Muscle of leg (tissue), 11 donors: ENCODE data around the gene HCFC2. TPM values are rescaled to one million over a fixed set of nuclear protein-coding genes. Genes with fewer than 3 reads are reported as not detected.

ENCODE experiments used
- DNase-seq: peaks from one replicate; pipeline ENCODE4 v3.0.0; 2013
- H3K27ac ChIP-seq: one replicate; pipeline ENCODE4 v1.5.1; 2013; ENCODE audit warnings: mild to moderate bottlenecking, low read length, control low read depth
- H3K27me3 ChIP-seq: one replicate; pipeline ENCODE4 v1.6.1; 2013; ENCODE audit warnings: low read length; ENCODE audit not compliant: control insufficient read depth, insufficient read depth
- H3K36me3 ChIP-seq: one replicate; pipeline ENCODE4 v1.6.1; 2013; ENCODE audit warnings: low read length; ENCODE audit not compliant: control insufficient read depth, insufficient read depth
- H3K4me1 ChIP-seq: one replicate; pipeline ENCODE4 v1.6.1; 2013; ENCODE audit warnings: low read length; ENCODE audit not compliant: control insufficient read depth, insufficient read depth
- H3K4me3 ChIP-seq: one replicate; pipeline ENCODE4 v1.5.1; 2013; ENCODE audit warnings: low read length, control low read depth
- H3K9me3 ChIP-seq: replicated peaks from 2 replicates; pipeline ENCODE4 v1.6.1; 2013; ENCODE audit warnings: low read depth, low read length; ENCODE audit not compliant: control insufficient read depth
- WGBS: methylation state at CpG from one replicate; pipeline ENCODE4 v1.1.5; 2013; ENCODE audit warnings: missing lambda C conversion rate; ENCODE audit not compliant: insufficient coverage; 5-methylcytosine and 5-hydroxymethylcytosine counted together
- polyA plus RNA-seq, 8 donors: library from polyadenylated mRNA; unstranded; fragments of 120-200 nt; gene quantifications; one replicate each; pipeline versions ENCODE4 v1.2.1 to v1.2.3, GENCODE V29; 2013; ENCODE audit warnings: inconsistent platforms in 1 of 8, low replicate concordance in 1 of 8; ENCODE audit not compliant: insufficient read length in 8 of 8, insufficient read depth in 1 of 8
- total RNA-seq: library from RNA; stranded (reverse); fragments of 120-200 nt; gene quantifications from one replicate; pipeline ENCODE4 v1.2.4, GENCODE V29; 2013

The HCFC2 gene
- total and polyA plus RNA-seq, 9 donors, result 16.9 to 35.8 (median 25.9) TPM

DNA sequence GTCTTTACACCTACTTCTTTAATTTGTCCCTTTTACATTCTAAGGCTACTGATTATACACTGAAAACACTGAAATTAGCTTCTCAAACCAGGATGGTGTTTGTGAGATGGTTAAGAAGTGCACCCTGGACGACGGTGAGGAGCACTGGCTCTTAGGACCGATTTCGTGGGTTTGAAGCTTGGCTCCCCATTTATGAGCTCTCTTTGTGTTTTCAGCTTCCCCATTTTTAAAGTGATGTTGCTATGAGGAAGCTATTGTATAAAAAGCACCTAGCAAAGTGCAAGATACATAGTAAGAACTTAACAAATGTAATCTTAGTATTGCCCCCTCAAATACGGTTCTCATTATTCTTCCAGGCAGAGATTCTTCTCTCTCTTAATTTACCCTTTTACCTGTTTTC lies 69.0 kb downstream of the HCFC2 start:
- H3K4me3 ChIP-seq, result no peak overlapping the region
- no CpG with 5 or more reads among the region's 5 CpGs for WGBS
- DNase-seq, result no peak
- no peaks in the 10 kb centered on the region for H3K27me3 ChIP-seq
- H3K27ac ChIP-seq, result no peak overlapping the region
- peaks cover 41% of the 10 kb centered on the region for H3K36me3 ChIP-seq
- no peaks in the 10 kb centered on the region for H3K9me3 ChIP-seq
- H3K4me1 ChIP-seq, result peaks cover under 1% of the 10 kb centered on the region

DNA sequence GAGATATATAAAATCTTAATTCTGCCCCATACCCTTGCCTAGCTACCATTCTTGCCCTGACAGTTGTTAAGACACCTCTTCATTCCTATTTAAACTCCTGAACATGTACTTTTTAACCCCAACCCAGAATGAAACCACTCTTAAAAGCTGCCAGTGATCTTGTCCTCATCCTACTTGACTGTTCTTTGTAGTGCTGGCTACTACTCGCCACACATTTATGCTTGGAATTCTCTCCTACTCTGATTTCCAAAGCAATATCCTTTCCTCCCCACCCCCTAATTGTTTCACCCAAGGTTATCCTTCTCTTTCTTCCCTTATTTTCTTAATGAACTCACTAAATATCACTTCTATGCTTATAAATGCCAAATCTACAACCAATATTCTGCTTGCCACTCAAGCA lies 69.5 kb downstream of the HCFC2 start:
- WGBS, result 90% methylated on average over 1 of the region's 1 CpG
- H3K27ac ChIP-seq, result no peak overlapping the region
- peaks cover 37% of the 10 kb centered on the region for H3K36me3 ChIP-seq
- DNase-seq, result no peak
- no peak overlapping the region for H3K4me3 ChIP-seq
- peaks cover 6% of the 10 kb centered on the region for H3K4me1 ChIP-seq
- no peaks in the 10 kb centered on the region for H3K27me3 ChIP-seq
- H3K9me3 ChIP-seq, result no peaks in the 10 kb centered on the region

DNA sequence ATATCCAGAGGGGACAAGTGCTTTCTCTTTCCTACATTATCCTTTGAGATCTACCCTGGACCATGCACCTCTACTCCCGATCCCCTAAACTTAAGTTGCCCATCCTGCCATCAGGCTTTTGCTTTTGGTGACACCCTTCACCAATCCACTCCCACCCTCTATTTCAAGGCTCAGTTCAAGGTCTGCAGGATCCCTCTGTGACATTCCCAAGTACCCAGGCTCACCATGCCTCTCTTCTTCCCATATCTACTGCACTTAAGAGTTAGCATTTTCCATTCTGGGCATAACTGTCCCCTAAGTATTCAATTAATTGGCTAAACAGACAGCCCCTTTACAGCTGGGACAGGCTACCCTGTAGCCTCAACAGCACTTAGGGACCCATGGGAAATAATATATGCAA lies 70.6 kb downstream of the HCFC2 start:
- H3K9me3 ChIP-seq, result no peaks in the 10 kb centered on the region
- no peak for DNase-seq
- WGBS, result 88% methylated on average over 1 of the region's 1 CpG
- peaks cover 27% of the 10 kb centered on the region for H3K36me3 ChIP-seq
- no peaks in the 10 kb centered on the region for H3K27me3 ChIP-seq
- H3K27ac ChIP-seq, result no peak overlapping the region
- no peak overlapping the region for H3K4me3 ChIP-seq
- peaks cover 7% of the 10 kb centered on the region for H3K4me1 ChIP-seq

DNA sequence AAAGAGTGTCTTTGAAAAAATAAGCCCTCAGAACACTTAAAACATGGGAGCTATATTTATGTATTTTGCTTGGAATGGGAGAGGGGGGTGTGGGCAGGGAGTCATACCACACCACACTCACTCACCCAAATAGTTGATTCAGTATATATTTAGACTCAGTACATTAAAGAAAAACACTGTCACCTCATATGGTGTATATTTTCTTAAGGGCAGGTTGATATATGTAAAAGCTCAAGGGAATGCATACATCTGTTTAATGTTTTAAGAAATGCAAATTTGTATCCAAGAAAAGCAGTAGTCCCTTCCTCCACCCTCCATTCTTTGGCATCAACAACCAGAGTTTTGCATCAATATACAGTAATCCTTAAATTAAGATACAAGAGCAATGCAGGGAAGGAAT lies 72.2 kb downstream of the HCFC2 start:
- H3K36me3 ChIP-seq, result peaks cover 26% of the 10 kb centered on the region
- H3K27me3 ChIP-seq, result no peaks in the 10 kb centered on the region
- H3K4me1 ChIP-seq, result peaks cover 7% of the 10 kb centered on the region
- H3K4me3 ChIP-seq, result peak overlapping the region; percentile 72
- no peaks in the 10 kb centered on the region for H3K9me3 ChIP-seq
- DNase-seq, result peak; percentile 42
- peak overlapping the region; percentile 92 for H3K27ac ChIP-seq

DNA sequence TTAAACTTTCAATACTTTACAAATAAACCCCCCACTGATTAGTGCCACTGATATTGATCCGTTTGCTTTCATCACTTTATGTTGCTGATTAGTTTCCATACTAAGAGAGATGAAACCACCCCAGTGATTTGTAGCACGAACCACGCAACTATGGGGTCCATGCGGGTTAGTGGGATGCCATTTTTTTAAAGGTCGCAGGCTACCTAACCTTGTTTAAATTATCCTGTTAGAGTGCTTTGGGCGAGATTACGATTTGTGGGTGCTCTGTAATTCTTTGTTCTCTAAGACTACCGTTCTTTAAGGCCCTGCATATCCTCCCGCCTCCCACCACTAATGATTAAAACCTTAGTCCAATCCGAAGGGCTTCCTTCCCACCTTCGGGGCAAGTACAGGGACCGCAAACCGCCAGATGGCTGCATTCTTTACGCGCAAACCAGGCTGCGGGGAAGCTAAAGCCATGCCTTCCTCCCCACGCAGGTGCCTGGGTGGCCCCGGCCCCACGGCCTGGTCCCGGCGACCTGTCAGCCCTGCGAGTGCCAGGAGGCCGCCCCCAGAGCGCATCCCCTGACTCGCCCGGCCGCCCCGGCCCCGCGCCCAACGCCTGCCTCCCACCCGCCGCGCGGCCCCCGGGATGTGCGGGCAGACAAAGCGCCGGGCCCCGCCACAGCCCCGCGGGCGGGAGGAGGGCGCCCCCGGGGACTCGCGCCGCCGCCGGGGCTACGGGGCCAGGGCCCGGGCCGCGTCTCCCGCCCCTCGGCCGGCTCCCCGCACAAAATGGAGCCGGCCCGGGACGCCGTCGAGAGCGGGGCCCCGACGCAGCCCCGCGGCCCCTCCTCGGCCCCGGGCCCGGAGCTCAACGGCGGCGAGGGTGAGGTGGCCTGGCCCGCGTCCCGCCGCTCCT lies 72.9 kb downstream of the HCFC2 start:
- Histone ChIP-seq H3K27ac (peak overlapping the region; percentile 92), H3K27me3 (no peaks in the 10 kb centered on the region), H3K4me1 (peaks cover 7% of the 10 kb centered on the region), H3K9me3 (no peaks in the 10 kb centered on the region), H3K36me3 (peaks cover 19% of the 10 kb centered on the region), H3K4me3 (peak overlapping the region; percentile 72)
- DNase-seq, result peak; percentile 51
- WGBS, result under 1% methylated on average over 71 of the region's 78 CpGs

DNA sequence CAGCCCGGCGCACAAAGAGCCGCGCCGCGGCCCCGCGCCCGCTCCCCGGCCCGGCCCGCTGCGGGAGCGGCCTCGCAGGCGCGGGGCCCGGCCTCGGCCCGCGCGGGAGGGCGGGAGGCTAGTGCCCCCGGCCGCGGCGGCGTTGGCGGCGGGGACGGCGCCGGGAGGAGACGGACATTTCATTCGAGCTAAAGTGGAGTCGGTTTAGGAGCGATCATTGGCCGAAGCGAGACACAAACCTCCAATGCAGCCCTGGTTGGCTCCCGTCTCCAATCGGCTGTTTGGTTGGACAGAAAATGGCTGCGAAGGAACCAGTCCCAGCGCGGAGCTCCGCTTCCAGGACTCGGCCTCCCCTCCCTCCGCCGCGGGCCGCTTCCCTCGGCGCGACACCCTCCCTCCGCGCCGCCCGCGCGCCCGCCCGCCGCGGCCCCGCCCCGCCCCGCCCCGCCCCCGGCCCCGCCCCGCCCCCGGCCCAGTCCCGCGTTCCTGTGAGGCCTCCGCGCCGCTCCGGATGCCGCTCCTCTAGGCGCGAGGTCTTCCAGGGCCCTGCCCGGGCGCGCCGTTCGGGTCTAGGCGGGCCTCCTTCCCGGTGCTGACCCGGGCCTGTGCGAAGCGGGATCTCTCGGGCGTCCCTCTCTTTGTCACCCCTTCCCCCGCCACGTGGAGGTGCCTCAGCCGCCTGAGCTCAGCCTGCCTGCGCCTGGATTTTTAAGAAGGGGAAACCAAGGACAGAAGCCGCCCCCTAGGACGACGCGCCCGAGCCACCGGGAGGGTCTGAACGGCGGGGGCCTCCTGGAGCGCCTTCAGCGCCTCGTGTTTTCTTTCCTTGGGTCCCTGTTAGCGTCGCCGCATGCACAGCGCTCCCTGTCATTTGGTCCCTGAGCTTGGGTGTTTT lies 73.8 kb downstream of the HCFC2 start, which contains the start of gene NFYB:
Gene NFYB, minus strand, starts transcription at position 309 of the 895 bp plus-strand sequence. CDS start 2,757 bp downstream, outside the sequence.
- DNase-seq, result peak; percentile 99
- Histone ChIP-seq H3K27ac (peak within 1 kb of the TSS; percentile 92), H3K36me3 (peaks cover 13% of the 10 kb centered on the region), H3K27me3 (no peaks in the 10 kb centered on the region), H3K4me1 (peaks cover 7% of the 10 kb centered on the region), H3K9me3 (no peaks in the 10 kb centered on the region), H3K4me3 (peak within 1 kb of the TSS; percentile 72)
- under 1% methylated on average over 86 of the region's 111 CpGs for WGBS

DNA sequence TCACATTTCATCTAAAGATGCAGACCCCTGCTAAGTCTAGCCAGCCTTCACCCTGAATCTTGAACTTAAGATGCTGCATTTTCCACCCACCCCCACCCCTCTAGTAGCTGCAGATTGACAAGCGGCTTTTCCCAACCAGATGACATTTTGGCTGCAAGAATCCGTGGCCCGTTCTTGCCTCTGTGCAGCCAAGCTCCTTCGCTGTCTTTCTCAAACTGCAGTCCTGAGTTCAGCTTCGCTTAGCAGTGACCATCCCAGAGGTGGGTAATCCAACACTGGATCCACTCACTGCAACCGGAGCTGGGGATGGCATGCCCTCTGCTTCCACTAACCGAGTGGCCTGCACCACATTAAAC lies 74.4 kb downstream of the HCFC2 start:
- WGBS, result 12% methylated on average over 5 of the region's 7 CpGs
- peak overlapping the region; percentile 46 for H3K4me3 ChIP-seq
- peaks cover 7% of the 10 kb centered on the region for H3K4me1 ChIP-seq
- H3K36me3 ChIP-seq, result peaks cover 9% of the 10 kb centered on the region
- peak; percentile 65 for DNase-seq
- peak overlapping the region; percentile 87 for H3K27ac ChIP-seq
- H3K27me3 ChIP-seq, result no peaks in the 10 kb centered on the region
- no peaks in the 10 kb centered on the region for H3K9me3 ChIP-seq

DNA sequence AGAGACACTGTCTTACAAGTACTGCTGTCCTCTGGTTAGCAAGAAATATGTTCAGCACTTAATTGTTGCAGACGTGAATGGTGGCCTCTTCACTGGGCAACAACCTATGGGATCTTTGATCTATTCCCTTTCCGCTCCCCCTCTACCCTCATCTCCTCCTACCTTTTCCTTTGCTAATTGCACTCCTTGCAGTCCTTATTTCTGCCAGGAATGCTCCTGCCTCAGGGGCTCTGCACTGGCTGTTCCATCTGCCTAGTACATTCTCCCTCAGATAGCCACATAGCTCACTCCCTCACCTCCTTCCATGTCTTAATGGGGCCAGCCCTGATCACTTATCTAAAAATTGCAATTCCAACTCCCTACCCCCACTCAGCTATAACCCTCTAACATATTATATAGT lies 78.2 kb downstream of the HCFC2 start:
- 47% methylated on average over 2 of the region's 2 CpGs for WGBS
- Histone ChIP-seq H3K36me3 (no peaks in the 10 kb centered on the region), H3K9me3 (no peaks in the 10 kb centered on the region), H3K4me3 (no peak overlapping the region), H3K27ac (no peak overlapping the region), H3K27me3 (no peaks in the 10 kb centered on the region), H3K4me1 (peaks cover 7% of the 10 kb centered on the region)
- DNase-seq, result no peak

DNA sequence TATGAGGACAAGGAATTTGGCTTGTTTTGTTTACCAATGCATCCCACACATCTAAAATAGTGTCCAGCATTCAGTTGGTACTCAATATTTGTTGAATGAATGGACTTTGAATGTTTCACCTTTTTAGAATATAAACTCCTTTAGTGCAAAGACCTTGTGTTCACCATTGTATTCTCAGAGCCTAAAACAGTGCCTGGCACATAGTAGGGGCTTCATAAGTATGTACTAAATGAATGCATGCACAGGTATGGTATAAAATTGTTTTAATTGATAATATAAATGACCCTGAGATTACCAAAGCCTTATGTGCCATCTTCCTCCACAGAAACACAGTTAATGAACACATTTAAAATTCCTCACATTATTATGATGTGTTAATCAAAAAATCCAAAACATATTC lies 78.7 kb downstream of the HCFC2 start:
- H3K9me3 ChIP-seq, result no peaks in the 10 kb centered on the region
- DNase-seq, result no peak
- no peaks in the 10 kb centered on the region for H3K27me3 ChIP-seq
- H3K27ac ChIP-seq, result no peak overlapping the region
- peaks cover 7% of the 10 kb centered on the region for H3K4me1 ChIP-seq
- H3K36me3 ChIP-seq, result no peaks in the 10 kb centered on the region
- H3K4me3 ChIP-seq, result no peak overlapping the region

DNA sequence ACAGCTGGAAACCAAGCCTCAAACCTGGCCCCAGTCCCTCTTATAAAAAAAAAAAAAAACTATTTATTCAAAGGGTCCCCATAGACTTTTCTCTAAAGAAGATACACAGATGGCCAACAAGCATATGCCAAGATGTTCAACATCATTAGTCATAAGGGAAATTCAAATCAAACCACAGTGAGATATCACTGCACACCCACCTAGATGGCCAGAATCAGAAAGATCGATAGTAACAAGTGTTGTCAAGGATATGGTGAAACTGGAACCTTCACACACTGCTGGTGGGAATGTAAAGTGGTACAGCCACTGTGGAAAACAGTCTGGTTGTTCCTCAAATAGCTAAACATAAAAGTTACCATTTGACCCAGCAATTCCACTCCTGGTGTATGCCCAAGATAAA lies 79.6 kb downstream of the HCFC2 start:
- H3K36me3 ChIP-seq, result no peaks in the 10 kb centered on the region
- no CpG with 5 or more reads among the region's 1 CpG for WGBS
- peaks cover under 1% of the 10 kb centered on the region for H3K4me1 ChIP-seq
- H3K9me3 ChIP-seq, result no peaks in the 10 kb centered on the region
- no peaks in the 10 kb centered on the region for H3K27me3 ChIP-seq
- H3K4me3 ChIP-seq, result no peak overlapping the region
- no peak for DNase-seq
- no peak overlapping the region for H3K27ac ChIP-seq
